DMS 273 (cell line): ENCODE results near the gene SEMA3C.

Source experiments
- DNase-seq: peaks from one replicate; lab custom pipeline; 2025; ENCODE audit not compliant: unreplicated experiment; lab: John Stamatoyannopoulos, UW

The SEMA3C gene

GRCh38 chr7:80827239-80827633 lies 91.6 kb downstream of the SEMA3C start:
- no peak for DNase-seq

GRCh38 chr7:80826520-80827238 lies 92.2 kb downstream of the SEMA3C start:
- DNase-seq: no peak

- no peak for DNase-seq
Observed at GRCh38 chr7:80825499-80825898, 93.4 kb downstream of the SEMA3C start.

GRCh38 chr7:80824253-80824652 lies 94.6 kb downstream of the SEMA3C start:
- no peak for DNase-seq

GRCh38 chr7:80823057-80823456 lies 95.8 kb downstream of the SEMA3C start:
- DNase-seq: no peak

- DNase-seq: no peak
Observed at GRCh38 chr7:80821771-80822319, 97.0 kb downstream of the SEMA3C start.

GRCh38 chr7:80819503-80819902 lies 99.3 kb downstream of the SEMA3C start:
- DNase-seq: no peak

GRCh38 chr7:80818181-80818580 lies 100.7 kb downstream of the SEMA3C start:
- DNase-seq: no peak

- DNase-seq: no peak
Observed at GRCh38 chr7:80816806-80817205, 102.0 kb downstream of the SEMA3C start.

GRCh38 chr7:80815733-80816132 lies 103.1 kb downstream of the SEMA3C start:
- DNase-seq: no peak

- no peak for DNase-seq
Observed at GRCh38 chr7:80809545-80809944, 109.3 kb downstream of the SEMA3C start.

GRCh38 chr7:80807166-80807900 lies 111.5 kb downstream of the SEMA3C start:
- DNase-seq: no peak

- DNase-seq: no peak
Observed at GRCh38 chr7:80806663-80807062, 112.2 kb downstream of the SEMA3C start.

- no peak for DNase-seq
Observed at GRCh38 chr7:80804589-80804988, 114.3 kb downstream of the SEMA3C start.

- DNase-seq: no peak
Observed at GRCh38 chr7:80802527-80802926, 116.3 kb downstream of the SEMA3C start.

- no peak for DNase-seq
Observed at GRCh38 chr7:80794631-80795573, 123.9 kb downstream of the SEMA3C start.

- peak; percentile 15 for DNase-seq
Observed at GRCh38 chr7:80791509-80791929, 127.3 kb downstream of the SEMA3C start.

GRCh38 chr7:80790877-80791276 lies 128.0 kb downstream of the SEMA3C start:
- no peak for DNase-seq

GRCh38 chr7:80787721-80788120 lies 131.1 kb downstream of the SEMA3C start:
- no peak for DNase-seq

GRCh38 chr7:80785961-80786536 lies 132.8 kb downstream of the SEMA3C start:
- DNase-seq: no peak

- no peak for DNase-seq
Observed at GRCh38 chr7:80785276-80785675, 133.6 kb downstream of the SEMA3C start.
